Spleen (tissue), 7 donors: Measurements from ENCODE around the gene DCLK2.

Experiments used
- POLR2AphosphoS5 ChIP-seq, 3 donors: sonication (generic); formaldehyde crosslinking; IDR thresholded peaks; one replicate each; pipeline ENCODE4 v1.5.1; 2017; ENCODE audit warnings: antibody characterized with exemption in 3 of 3
- TF ChIP-seq, protein P1 (sequence below), 11 experiments: fragments of 200-600 bp in 7 of 11; fragments of 450-650 bp in 4 of 11; sonication (generic) in 4 of 11; IDR thresholded peaks in 8 of 11; conservative IDR thresholded peaks in 3 of 11; 1 replicate in 7 of 11; 2 replicates in 4 of 11; pipeline versions ENCODE4 v1.4.0 to v1.8.0; 2016 to 2021; ENCODE audit warnings: antibody characterized with exemption in 11 of 11, inconsistent platforms in 4 of 11, mild to moderate bottlenecking in 1 of 11
- donor health status: DM: no; HTN: no; CAD: no; lungs with moderate emphysema.
- donor health status: DM: no; HTN: no; CAD: no.
- donor health status: DM: no; HTN: no; CAD: no.

DNA sequence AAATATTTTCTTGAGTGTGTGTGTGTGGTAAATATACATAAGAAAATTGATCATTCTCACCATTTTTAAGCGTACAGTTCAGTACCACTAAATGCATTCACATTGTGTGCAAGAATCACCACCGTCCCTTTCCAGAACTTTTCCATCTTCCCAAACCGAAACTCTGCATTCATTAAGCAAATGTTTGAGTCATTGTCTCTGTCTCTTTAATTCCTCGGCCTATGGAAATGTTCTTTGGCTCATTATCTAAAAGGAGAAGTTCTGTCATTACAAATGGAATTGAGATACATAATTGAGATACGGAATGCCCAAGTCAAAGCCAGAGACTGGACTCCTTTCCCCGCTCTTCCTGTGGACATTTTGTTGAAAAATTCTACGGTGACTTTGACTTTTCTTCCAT is 168.9 kb downstream of the DCLK2 start:
- TF ChIP-seq POLR2AphosphoS5 (IDR thresholded peaks at IDR 0.05), result no peak
- TF ChIP-seq, protein P1, sequence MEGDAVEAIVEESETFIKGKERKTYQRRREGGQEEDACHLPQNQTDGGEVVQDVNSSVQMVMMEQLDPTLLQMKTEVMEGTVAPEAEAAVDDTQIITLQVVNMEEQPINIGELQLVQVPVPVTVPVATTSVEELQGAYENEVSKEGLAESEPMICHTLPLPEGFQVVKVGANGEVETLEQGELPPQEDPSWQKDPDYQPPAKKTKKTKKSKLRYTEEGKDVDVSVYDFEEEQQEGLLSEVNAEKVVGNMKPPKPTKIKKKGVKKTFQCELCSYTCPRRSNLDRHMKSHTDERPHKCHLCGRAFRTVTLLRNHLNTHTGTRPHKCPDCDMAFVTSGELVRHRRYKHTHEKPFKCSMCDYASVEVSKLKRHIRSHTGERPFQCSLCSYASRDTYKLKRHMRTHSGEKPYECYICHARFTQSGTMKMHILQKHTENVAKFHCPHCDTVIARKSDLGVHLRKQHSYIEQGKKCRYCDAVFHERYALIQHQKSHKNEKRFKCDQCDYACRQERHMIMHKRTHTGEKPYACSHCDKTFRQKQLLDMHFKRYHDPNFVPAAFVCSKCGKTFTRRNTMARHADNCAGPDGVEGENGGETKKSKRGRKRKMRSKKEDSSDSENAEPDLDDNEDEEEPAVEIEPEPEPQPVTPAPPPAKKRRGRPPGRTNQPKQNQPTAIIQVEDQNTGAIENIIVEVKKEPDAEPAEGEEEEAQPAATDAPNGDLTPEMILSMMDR (IDR thresholded peaks at IDR 0.05 in 8 of 11, conservative IDR thresholded peaks at IDR 0.05 in 3 of 11), result no peak
